ENCODE data around the gene PRKACG. TPM values are rescaled to one million over a fixed set of nuclear protein-coding genes. Genes with fewer than 3 reads are reported as not detected.

PRKACG gene
- total RNA-seq, 1 donor from 2014 or later, result not detected

GRCh38 chr9:68966496-68966944 lies 47.4 kb downstream of the PRKACG start:
- Histone ChIP-seq H3K4me3 (no peak overlapping the region), H3F3A (ENCODE audit: low read depth) (no peaks in the 10 kb centered on the region), H3K79me2 (ENCODE audit: low read depth) (no peaks in the 10 kb centered on the region), H3K4me1 (no peaks in the 10 kb centered on the region), H4K20me1 (ENCODE audit: low read depth) (no peaks in the 10 kb centered on the region), H3K9ac (no peak overlapping the region), H3K36me3 (no peaks in the 10 kb centered on the region), H3K27ac (no peak overlapping the region), H3K9me3 (ENCODE audit: low read depth) (no peaks in the 10 kb centered on the region), H3K4me2 (no peak overlapping the region), H2AFZ (replicated peaks) (no peak overlapping the region), H3K27me3 (no peaks in the 10 kb centered on the region)
- DNase-seq (ENCODE audit: low spot score), result no peak
- Mint-ChIP-seq H3K36me3 (peaks cover 7% of the 10 kb centered on the region), H3K27me3 (ENCODE audit: insufficient read depth, low read depth) (no peaks in the 10 kb centered on the region), H3K9me3 (no peaks in the 10 kb centered on the region), H3K27ac (no peak overlapping the region), H3K4me1 (peaks cover 2% of the 10 kb centered on the region), H3K4me3 (no peak overlapping the region)
- TF ChIP-seq, protein P1, sequence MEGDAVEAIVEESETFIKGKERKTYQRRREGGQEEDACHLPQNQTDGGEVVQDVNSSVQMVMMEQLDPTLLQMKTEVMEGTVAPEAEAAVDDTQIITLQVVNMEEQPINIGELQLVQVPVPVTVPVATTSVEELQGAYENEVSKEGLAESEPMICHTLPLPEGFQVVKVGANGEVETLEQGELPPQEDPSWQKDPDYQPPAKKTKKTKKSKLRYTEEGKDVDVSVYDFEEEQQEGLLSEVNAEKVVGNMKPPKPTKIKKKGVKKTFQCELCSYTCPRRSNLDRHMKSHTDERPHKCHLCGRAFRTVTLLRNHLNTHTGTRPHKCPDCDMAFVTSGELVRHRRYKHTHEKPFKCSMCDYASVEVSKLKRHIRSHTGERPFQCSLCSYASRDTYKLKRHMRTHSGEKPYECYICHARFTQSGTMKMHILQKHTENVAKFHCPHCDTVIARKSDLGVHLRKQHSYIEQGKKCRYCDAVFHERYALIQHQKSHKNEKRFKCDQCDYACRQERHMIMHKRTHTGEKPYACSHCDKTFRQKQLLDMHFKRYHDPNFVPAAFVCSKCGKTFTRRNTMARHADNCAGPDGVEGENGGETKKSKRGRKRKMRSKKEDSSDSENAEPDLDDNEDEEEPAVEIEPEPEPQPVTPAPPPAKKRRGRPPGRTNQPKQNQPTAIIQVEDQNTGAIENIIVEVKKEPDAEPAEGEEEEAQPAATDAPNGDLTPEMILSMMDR (IDR thresholded peaks at IDR 0.05), result no peak
- TF ChIP-seq EZH2phosphoT487 (IDR thresholded peaks at IDR 0.05) (no peak), EZH2 (IDR thresholded peaks at IDR 0.05) (no peak)

- Mint-ChIP-seq H3K36me3 (peaks cover 8% of the 10 kb centered on the region), H3K4me3 (no peak overlapping the region), H3K9me3 (peaks cover 2% of the 10 kb centered on the region), H3K27me3 (ENCODE audit: insufficient read depth, low read depth) (no peaks in the 10 kb centered on the region), H3K4me1 (peaks cover 2% of the 10 kb centered on the region), H3K27ac (no peak overlapping the region)
- no peak overlapping the region for H3K4me2 ChIP-seq
- H3K9me3 ChIP-seq (ENCODE audit: low read depth), result no peaks in the 10 kb centered on the region
- H4K20me1 ChIP-seq (ENCODE audit: low read depth), result no peaks in the 10 kb centered on the region
- DNase-seq (ENCODE audit: low spot score), result no peak
- no peaks in the 10 kb centered on the region for H3K79me2 ChIP-seq (ENCODE audit: low read depth)
- no peak overlapping the region for H3K27ac ChIP-seq
- H3K4me1 ChIP-seq, result no peaks in the 10 kb centered on the region
- no peak overlapping the region for H2AFZ ChIP-seq (replicated peaks)
- H3K27me3 ChIP-seq, result no peaks in the 10 kb centered on the region
- H3K9ac ChIP-seq, result no peak overlapping the region
- no peaks in the 10 kb centered on the region for H3K36me3 ChIP-seq
- no peak overlapping the region for H3K4me3 ChIP-seq
- no peaks in the 10 kb centered on the region for H3F3A ChIP-seq (ENCODE audit: low read depth)
- TF ChIP-seq EZH2phosphoT487 (IDR thresholded peaks at IDR 0.05) (no peak), EZH2 (IDR thresholded peaks at IDR 0.05) (no peak)
- TF ChIP-seq, protein P1 (IDR thresholded peaks at IDR 0.05), result no peak
Observed at GRCh38 chr9:68964765-68965164, 49.1 kb downstream of the PRKACG start.

DNA sequence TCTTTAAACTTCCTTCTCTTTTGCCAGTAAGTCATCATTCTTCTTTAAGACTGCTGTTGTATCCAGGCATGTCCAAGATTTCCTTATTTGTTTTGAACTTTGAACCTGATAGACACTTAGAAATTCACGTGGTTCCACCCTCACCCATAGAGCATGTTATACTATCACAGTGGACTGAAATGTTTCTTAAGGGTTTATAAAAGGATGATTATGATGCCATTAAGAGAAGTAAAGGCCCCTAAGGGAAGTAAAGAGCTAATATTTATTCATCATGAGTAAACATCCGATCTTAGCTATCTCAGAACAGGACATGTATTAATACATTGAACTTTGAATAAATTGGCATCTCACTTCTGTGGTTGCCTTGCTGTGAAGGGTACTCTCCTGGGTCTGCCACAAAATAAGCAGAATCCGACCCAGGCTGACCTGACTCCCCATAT lies 49.8 kb downstream of the PRKACG start:
- H4K20me1 ChIP-seq (ENCODE audit: low read depth), result no peaks in the 10 kb centered on the region

More for the DNA sequence above, 49.8 kb downstream of the PRKACG start:
- no peak overlapping the region for H3K27ac Mint-ChIP-seq
- H3K9ac ChIP-seq, result no peak overlapping the region
- no peak overlapping the region for H2AFZ ChIP-seq (replicated peaks)
- H3K9me3 Mint-ChIP-seq, result peaks cover 2% of the 10 kb centered on the region
- H3K27me3 ChIP-seq, result no peaks in the 10 kb centered on the region
- H3K27ac ChIP-seq, result no peak overlapping the region
- no peaks in the 10 kb centered on the region for H3K9me3 ChIP-seq (ENCODE audit: low read depth)
- no peak overlapping the region for H3K4me3 ChIP-seq
- TF ChIP-seq, protein P1 (IDR thresholded peaks at IDR 0.05), result no peak
- TF ChIP-seq EZH2phosphoT487 (IDR thresholded peaks at IDR 0.05) (no peak), EZH2 (IDR thresholded peaks at IDR 0.05) (no peak)
- no peaks in the 10 kb centered on the region for H3K27me3 Mint-ChIP-seq (ENCODE audit: insufficient read depth, low read depth)
- no peak overlapping the region for H3K4me3 Mint-ChIP-seq
- H3K4me1 Mint-ChIP-seq, result peaks cover 2% of the 10 kb centered on the region
- no peaks in the 10 kb centered on the region for H3K79me2 ChIP-seq (ENCODE audit: low read depth)
- no peak for DNase-seq (ENCODE audit: low spot score)
- peaks cover 12% of the 10 kb centered on the region for H3K36me3 Mint-ChIP-seq
- no peaks in the 10 kb centered on the region for H3K36me3 ChIP-seq
- H3F3A ChIP-seq (ENCODE audit: low read depth), result no peaks in the 10 kb centered on the region
- H3K4me1 ChIP-seq, result no peaks in the 10 kb centered on the region
- H3K4me2 ChIP-seq, result no peak overlapping the region

Measured in neural progenitor cell (in vitro differentiated cells).